HCT116 (cell line): ENCODE data around the gene NKPD1. TPM values are rescaled to one million over a fixed set of nuclear protein-coding genes. Genes with fewer than 3 reads are reported as not detected.

Experiments
- ATAC-seq: fragments of 200-7000 bp; cut with Tn5 transposase; 2 replicates; pipeline ENCODE4 v1.9.1; 2020; ENCODE audit warnings: mild to moderate bottlenecking, moderate library complexity
- BruUV-seq: library from RNA; stranded (reverse); fragments of 400-500 nt; replicated peaks from 2 replicates; lab custom pipeline; 2021; lab: Mats Ljungman, UMichigan
- CTCF ChIA-PET: fragments of 300-600 bp; sonication (Branson Sonifier 250); formaldehyde crosslinking; loops from one replicate; lab custom pipeline; 2021; ENCODE audit warnings: antibody characterized with exemption; lab: Charles Lee
- POLR2A ChIA-PET: fragments of 300-600, 350-600 bp; sonication (Branson Sonifier 250); formaldehyde crosslinking; loops from one replicate; lab custom pipeline; 2021; ENCODE audit warnings: antibody characterized with exemption; lab: Charles Lee
- RAD21 ChIA-PET, 2 experiments: fragments of 300-600 bp; sonication (Branson Sonifier 250); formaldehyde crosslinking; loops; one replicate each; lab custom pipeline; 2023; ENCODE audit warnings: low total read pairs in 2 of 2; ENCODE audit not compliant: uncharacterized antibody in 2 of 2, unreplicated experiment in 2 of 2, low non-redundant PET in 1 of 2; lab: Charles Lee
- DNase-seq: peaks from one replicate; pipeline ENCODE4 v3.0.0-alpha.2; 2010; ENCODE audit warnings: low read depth, low spot score
- H2AFZ ChIP-seq: fragments of 200-600 bp; shearing (Covaris generic), sonication (generic); 2 replicates; pipeline ENCODE4 v1.6.1; 2017; ENCODE audit warnings: low read depth, mixed run types, mixed read lengths, antibody characterized with exemption, low read length; ENCODE audit not compliant: poor library complexity, severe bottlenecking
- H3K27ac ChIP-seq: 2 replicates; pipeline ENCODE4 v1.5.1; 2012; ENCODE audit warnings: low read depth, low read length
- H3K27me3 ChIP-seq: fragments of 200-600 bp; sonication (generic); 2 replicates; pipeline ENCODE4 v1.6.1; 2016; ENCODE audit warnings: mixed run types, low read length, mixed read lengths; ENCODE audit not compliant: insufficient read depth
- H3K36me3 ChIP-seq, 2 experiments: fragments of 200-500 bp in 1 of 2; fragments of 200-600 bp in 1 of 2; sonication (Bioruptor generic) in 1 of 2; sonication (generic) in 1 of 2; 2 replicates each; pipeline versions ENCODE4 v1.5.1 to v1.6.1; 2014 to 2016; ENCODE audit warnings: low read length in 2 of 2, inconsistent platforms in 1 of 2, mixed read lengths in 1 of 2, mixed run types in 1 of 2; ENCODE audit not compliant: insufficient read depth in 2 of 2, control insufficient read depth in 1 of 2
- H3K4me1 ChIP-seq, 2 experiments: fragments of 200-600 bp in 1 of 2; sonication (generic) in 1 of 2; 2 replicates each; pipeline versions ENCODE4 v1.5.1 to v1.6.1; 2012 to 2017; ENCODE audit warnings: low read length in 2 of 2, inconsistent platforms in 1 of 2, mild to moderate bottlenecking in 1 of 2, mixed read lengths in 1 of 2, mixed run types in 1 of 2, moderate library complexity in 1 of 2; ENCODE audit not compliant: insufficient read depth in 2 of 2, control insufficient read depth in 1 of 2
- H3K4me2 ChIP-seq: fragments of 200-600 bp; sonication (generic); 2 replicates; pipeline ENCODE4 v1.6.1; 2017; ENCODE audit warnings: mixed run types, low read length, mixed read lengths
- H3K4me3 ChIP-seq, 2 experiments: fragments of 200-600 bp in 1 of 2; sonication (generic) in 1 of 2; replicated peaks in 1 of 2; 2 replicates each; pipeline ENCODE4 v1.5.1; 2011 to 2016; ENCODE audit warnings: low read length in 2 of 2, control low read depth in 1 of 2, low read depth in 1 of 2, mild to moderate bottlenecking in 1 of 2, mixed read lengths in 1 of 2, mixed run types in 1 of 2
- H3K79me2 ChIP-seq: fragments of 200-600 bp; sonication (generic); 2 replicates; pipeline ENCODE4 v1.6.1; 2017; ENCODE audit warnings: mild to moderate bottlenecking, mixed run types, low read length, moderate library complexity, mixed read lengths; ENCODE audit not compliant: insufficient read depth
- H3K9ac ChIP-seq: fragments of 200-600 bp; sonication (generic); 2 replicates; pipeline ENCODE4 v1.6.1; 2016; ENCODE audit warnings: low read length, mixed read lengths
- H3K9me2 ChIP-seq: fragments of 200-600 bp; sonication (generic), shearing (Covaris generic); 2 replicates; pipeline ENCODE4 v1.6.1; 2017; ENCODE audit warnings: mixed run types, mild to moderate bottlenecking, moderate library complexity; ENCODE audit not compliant: insufficient read depth
- H3K9me3 ChIP-seq, 2 experiments: fragments of 200-500 bp in 1 of 2; fragments of 200-600 bp in 1 of 2; sonication (Bioruptor generic) in 1 of 2; sonication (generic) in 1 of 2; 2 replicates each; pipeline ENCODE4 v1.6.1; 2014 to 2017; ENCODE audit warnings: low read length in 2 of 2, mixed read lengths in 2 of 2, inconsistent platforms in 1 of 2, low read depth in 1 of 2, mild to moderate bottlenecking in 1 of 2, mixed run types in 1 of 2, moderate library complexity in 1 of 2; ENCODE audit not compliant: control insufficient read depth in 1 of 2, insufficient read depth in 1 of 2
- H4K20me1 ChIP-seq: fragments of 200-600 bp; sonication (generic), shearing (Covaris generic); 2 replicates; pipeline ENCODE4 v1.6.1; 2017; ENCODE audit warnings: mixed run types, mild to moderate bottlenecking, moderate library complexity; ENCODE audit not compliant: insufficient read depth
- CEBPB ChIP-seq: IDR thresholded peaks from 2 replicates; pipeline ENCODE4 v1.6.1; 2012; ENCODE audit warnings: low read depth
- JUND ChIP-seq: IDR thresholded peaks from 2 replicates; pipeline ENCODE4 v1.6.1; 2012
- POLR2AphosphoS5 ChIP-seq: IDR thresholded peaks from 2 replicates; pipeline ENCODE4 v1.6.1; 2011; ENCODE audit warnings: mild to moderate bottlenecking, low read depth, low read length, moderate library complexity
- RAD21 ChIP-seq: IDR thresholded peaks from 2 replicates; pipeline ENCODE4 v1.6.1; 2012; ENCODE audit warnings: low read depth, mild to moderate bottlenecking
- SP1 ChIP-seq: IDR thresholded peaks from 2 replicates; pipeline ENCODE4 v1.6.1; 2012; ENCODE audit warnings: low read depth
- SRF ChIP-seq: IDR thresholded peaks from 2 replicates; pipeline ENCODE4 v1.6.1; 2012; ENCODE audit warnings: low read depth
- TCF7L2 ChIP-seq: IDR thresholded peaks from 2 replicates; pipeline ENCODE4 v1.7.0; 2011; ENCODE audit warnings: borderline replicate concordance, inconsistent platforms; ENCODE audit not compliant: insufficient read depth, insufficient read length; ENCODE audit errors: extremely low read depth
- ZNF274 ChIP-seq: fragments of 200-500 bp; sonication (Bioruptor generic); IDR thresholded peaks from 2 replicates; pipeline ENCODE4 v1.6.1; 2014; ENCODE audit warnings: mild to moderate bottlenecking, low read depth, low read length, inconsistent platforms
- intact Hi-C: fragments of 100-400 bp; cut with micrococcal nuclease; formaldehyde crosslinking; loops from 2 replicates; pipeline ENCODE4 v1.10.0; 2022
- total RNA-seq: library from RNA; stranded (reverse); gene quantifications from one replicate; pipeline ENCODE4 v1.2.1, GENCODE V29; 2021; ENCODE audit not compliant: unreplicated experiment
- TF ChIP-seq, protein P1 (sequence below): IDR thresholded peaks from 2 replicates; pipeline ENCODE4 v1.6.1; 2012; ENCODE audit warnings: low read depth
- TF ChIP-seq, protein P2 (sequence below): IDR thresholded peaks from 2 replicates; pipeline ENCODE4 v1.6.1; 2012

NKPD1 gene
- total RNA-seq, 1 experiment from 2014 or later: 0.64 TPM

DNA sequence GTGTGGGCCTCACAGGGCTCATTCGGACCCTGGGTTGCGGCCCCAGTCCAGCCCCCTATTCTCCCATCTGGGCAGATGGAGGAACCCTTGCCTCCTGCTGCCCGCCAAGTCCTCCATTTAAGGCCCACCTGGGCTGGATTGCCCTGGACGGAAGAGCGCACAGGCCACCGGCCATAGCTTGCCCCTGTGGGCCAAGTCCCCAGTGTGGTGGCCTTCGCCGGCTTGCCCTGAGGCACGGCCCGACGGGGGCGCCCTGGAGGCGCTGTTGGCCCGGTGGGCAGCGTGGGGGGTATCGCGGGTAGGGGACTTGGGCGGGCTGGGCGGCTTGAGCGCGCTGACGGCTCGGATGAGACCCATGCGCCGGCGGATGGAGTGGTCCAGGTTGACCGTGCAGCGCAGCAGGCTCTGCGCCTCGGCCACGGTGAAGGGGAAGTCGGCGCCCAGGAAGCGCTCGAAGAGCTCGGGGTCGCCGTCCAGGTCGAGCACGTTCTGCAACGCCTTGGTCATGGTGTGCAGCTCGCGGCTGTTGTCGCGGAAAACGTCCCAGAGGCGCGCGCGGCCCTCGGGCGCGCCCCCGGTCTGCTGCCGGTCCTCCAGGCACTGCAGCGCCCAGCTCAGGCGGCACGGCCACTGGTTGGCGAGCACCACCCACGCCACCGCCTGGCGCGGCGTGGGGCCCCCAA lies 8.8 kb downstream of the NKPD1 start:
- intact Hi-C loops: no loop called here
- POLR2A ChIA-PET: no interaction called here
- no peaks in the 10 kb centered on the region for H3K9me2 ChIP-seq

More for the DNA sequence above, 8.8 kb downstream of the NKPD1 start:
- Histone ChIP-seq H3K4me2 (no peak overlapping the region), H2AFZ (no peak overlapping the region), H3K79me2 (no peaks in the 10 kb centered on the region), H3K9me3 (no peaks in the 10 kb centered on the region), H3K27ac (no peak overlapping the region), H3K4me3 (no peak overlapping the region), H3K9ac (no peak overlapping the region), H3K4me1 (peaks cover 32 to 61% of the 10 kb centered on the region in 2 experiments), H3K36me3 (no peaks in the 10 kb centered on the region), H4K20me1 (no peaks in the 10 kb centered on the region), H3K27me3 (no peaks in the 10 kb centered on the region)
- BruUV-seq: no TSS peak
- ATAC-seq (no peak), DNase-seq (no peak)
- ChIA-PET RAD21 (interaction anchor here in 1 of 2 experiments (0.5 kb wide), 1 partner anchor 180 kb away, joined by 3 read pairs; no protein-coding TSS in a partner anchor), CTCF (no interaction called here)
- TF ChIP-seq SRF (no peak), ZNF274 (no peak), RAD21 (no peak), TCF7L2 (no peak), SP1 (no peak), JUND (no peak), CEBPB (no peak), POLR2AphosphoS5 (no peak)
- TF ChIP-seq, protein P1, sequence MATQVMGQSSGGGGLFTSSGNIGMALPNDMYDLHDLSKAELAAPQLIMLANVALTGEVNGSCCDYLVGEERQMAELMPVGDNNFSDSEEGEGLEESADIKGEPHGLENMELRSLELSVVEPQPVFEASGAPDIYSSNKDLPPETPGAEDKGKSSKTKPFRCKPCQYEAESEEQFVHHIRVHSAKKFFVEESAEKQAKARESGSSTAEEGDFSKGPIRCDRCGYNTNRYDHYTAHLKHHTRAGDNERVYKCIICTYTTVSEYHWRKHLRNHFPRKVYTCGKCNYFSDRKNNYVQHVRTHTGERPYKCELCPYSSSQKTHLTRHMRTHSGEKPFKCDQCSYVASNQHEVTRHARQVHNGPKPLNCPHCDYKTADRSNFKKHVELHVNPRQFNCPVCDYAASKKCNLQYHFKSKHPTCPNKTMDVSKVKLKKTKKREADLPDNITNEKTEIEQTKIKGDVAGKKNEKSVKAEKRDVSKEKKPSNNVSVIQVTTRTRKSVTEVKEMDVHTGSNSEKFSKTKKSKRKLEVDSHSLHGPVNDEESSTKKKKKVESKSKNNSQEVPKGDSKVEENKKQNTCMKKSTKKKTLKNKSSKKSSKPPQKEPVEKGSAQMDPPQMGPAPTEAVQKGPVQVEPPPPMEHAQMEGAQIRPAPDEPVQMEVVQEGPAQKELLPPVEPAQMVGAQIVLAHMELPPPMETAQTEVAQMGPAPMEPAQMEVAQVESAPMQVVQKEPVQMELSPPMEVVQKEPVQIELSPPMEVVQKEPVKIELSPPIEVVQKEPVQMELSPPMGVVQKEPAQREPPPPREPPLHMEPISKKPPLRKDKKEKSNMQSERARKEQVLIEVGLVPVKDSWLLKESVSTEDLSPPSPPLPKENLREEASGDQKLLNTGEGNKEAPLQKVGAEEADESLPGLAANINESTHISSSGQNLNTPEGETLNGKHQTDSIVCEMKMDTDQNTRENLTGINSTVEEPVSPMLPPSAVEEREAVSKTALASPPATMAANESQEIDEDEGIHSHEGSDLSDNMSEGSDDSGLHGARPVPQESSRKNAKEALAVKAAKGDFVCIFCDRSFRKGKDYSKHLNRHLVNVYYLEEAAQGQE: no peak
- TF ChIP-seq, protein P2, sequence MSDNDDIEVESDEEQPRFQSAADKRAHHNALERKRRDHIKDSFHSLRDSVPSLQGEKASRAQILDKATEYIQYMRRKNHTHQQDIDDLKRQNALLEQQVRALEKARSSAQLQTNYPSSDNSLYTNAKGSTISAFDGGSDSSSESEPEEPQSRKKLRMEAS: no peak
